ENCODE data around the gene ADAMTS17. TPM values are rescaled to one million over a fixed set of nuclear protein-coding genes. Genes with fewer than 3 reads are reported as not detected.

ADAMTS17 gene
- total RNA-seq, 4 donors from 2014 or later = 5.0 to 16.2 (median 11.6) TPM

DNA sequence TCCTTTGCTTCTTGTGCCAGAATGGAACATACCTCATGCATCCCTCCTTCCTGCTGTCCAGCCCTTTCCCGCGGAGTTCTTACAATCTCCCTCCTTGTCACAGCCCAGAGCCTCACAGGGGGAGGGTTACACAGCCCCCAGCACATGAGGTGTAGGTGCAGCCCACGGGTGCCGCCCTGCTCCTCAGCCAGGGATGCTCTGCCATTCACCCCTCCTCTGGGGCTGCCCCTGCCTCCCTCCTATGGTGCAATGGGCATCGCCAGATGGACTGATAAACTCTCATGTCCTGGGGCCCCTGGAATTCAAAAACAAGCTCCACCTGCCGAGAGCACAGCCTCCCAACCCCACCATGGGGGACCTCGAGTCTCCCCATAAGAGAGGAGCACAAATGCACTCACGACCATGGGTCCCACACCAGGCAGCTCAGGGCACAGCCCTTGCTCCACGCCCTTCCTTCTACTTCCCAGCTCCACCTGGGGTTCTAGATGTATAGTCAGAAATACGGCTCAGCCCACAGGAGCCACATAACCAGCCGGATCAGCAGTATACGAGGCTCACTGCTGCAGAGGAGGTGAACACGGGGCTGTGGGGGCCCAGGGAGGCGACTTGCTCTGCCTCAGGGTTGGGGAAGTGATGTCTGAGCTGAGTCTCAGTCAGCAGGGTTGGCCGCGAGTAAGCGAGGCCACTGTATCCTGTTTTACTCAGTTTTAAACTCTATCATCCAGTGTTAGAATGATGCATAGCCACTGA, 338.8 kb downstream of the ADAMTS17 start:
- Histone ChIP-seq H3K4me3 (no peak overlapping the region), H3K9me3 (no peaks in the 10 kb centered on the region), H3K27me3 (no peaks in the 10 kb centered on the region), H3K27ac (no peak overlapping the region), H3K4me1 (no peaks in the 10 kb centered on the region), H3K36me3 (no peaks in the 10 kb centered on the region)
- DNase-seq (no peak), ATAC-seq (no peak)
- intact Hi-C loops (cut with DNase I; ENCODE audit: low total_unique reads) = no loop called here
- in situ Hi-C loops (cut with MboI; ENCODE audit: low sequenced_read_pairs in 4 of 4) = no loop called here
- TF ChIP-seq POLR2A (IDR thresholded peaks at IDR 0.05) = no peak
- TF ChIP-seq, protein P1, sequence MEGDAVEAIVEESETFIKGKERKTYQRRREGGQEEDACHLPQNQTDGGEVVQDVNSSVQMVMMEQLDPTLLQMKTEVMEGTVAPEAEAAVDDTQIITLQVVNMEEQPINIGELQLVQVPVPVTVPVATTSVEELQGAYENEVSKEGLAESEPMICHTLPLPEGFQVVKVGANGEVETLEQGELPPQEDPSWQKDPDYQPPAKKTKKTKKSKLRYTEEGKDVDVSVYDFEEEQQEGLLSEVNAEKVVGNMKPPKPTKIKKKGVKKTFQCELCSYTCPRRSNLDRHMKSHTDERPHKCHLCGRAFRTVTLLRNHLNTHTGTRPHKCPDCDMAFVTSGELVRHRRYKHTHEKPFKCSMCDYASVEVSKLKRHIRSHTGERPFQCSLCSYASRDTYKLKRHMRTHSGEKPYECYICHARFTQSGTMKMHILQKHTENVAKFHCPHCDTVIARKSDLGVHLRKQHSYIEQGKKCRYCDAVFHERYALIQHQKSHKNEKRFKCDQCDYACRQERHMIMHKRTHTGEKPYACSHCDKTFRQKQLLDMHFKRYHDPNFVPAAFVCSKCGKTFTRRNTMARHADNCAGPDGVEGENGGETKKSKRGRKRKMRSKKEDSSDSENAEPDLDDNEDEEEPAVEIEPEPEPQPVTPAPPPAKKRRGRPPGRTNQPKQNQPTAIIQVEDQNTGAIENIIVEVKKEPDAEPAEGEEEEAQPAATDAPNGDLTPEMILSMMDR (IDR thresholded peaks at IDR 0.05 in 4 of 5, conservative IDR thresholded peaks at IDR 0.05 in 1 of 5) = no peak

DNA sequence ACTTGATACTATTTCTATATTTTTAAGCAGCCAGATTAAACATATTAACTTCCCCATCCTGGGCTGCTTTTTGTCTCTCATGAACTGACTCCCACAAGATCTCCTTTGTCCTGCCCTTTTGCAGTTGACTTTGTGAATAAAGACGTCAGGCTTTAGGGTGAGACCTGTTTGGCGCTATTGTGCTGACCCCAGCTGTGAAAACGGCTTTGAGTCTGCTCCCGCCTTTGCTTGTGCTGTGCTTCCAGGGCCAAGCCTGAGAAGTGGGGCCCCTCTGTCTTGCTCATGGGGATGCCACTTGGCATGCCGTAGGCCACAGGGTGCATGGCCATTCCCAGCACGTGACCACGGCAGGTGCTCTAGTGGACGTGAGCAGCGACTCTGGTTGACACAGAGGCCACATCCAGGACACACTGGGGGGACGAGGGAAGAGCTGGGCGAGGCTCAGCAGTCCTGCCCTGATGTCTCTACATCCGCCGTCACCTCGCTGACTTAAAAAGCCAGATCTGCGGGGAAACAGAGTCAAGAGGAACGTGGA, 339.6 kb downstream of the ADAMTS17 start:
- Histone ChIP-seq H3K9me3 (no peaks in the 10 kb centered on the region), H3K27ac (no peak overlapping the region), H3K4me3 (no peak overlapping the region), H3K4me1 (no peaks in the 10 kb centered on the region), H3K27me3 (no peaks in the 10 kb centered on the region), H3K36me3 (no peaks in the 10 kb centered on the region)
- TF ChIP-seq, protein P1 (IDR thresholded peaks at IDR 0.05 in 4 of 5, conservative IDR thresholded peaks at IDR 0.05 in 1 of 5) = no peak
- no peak for TF ChIP-seq POLR2A (IDR thresholded peaks at IDR 0.05)
- no peak for DNase-seq
- intact Hi-C loops (cut with DNase I; ENCODE audit: low total_unique reads) = no loop called here
- in situ Hi-C loops (cut with MboI; ENCODE audit: low sequenced_read_pairs in 4 of 4) = no loop called here
- no peak for ATAC-seq

DNA sequence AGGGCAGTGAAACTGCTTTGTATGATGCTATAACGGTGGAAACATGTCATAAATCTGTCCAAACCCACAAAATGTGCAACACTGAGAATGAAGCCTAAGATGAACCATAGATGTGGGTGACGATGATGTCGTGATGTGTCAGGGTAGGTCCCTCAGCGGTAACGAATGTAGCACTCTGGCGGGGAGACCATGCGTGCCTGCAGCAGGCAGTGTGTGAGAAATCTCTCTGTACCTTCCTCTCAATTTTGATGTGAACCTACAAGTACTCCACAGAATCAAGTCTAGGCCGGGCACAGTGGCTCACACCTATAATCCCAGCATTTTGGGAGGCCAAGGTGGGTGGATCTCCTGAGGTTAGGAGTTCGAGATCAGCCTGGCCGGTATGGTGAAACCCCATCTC, 340.4 kb downstream of the ADAMTS17 start:
- intact Hi-C loops (cut with DNase I; ENCODE audit: low total_unique reads) = no loop called here
- in situ Hi-C loops (cut with MboI; ENCODE audit: low sequenced_read_pairs in 4 of 4) = no loop called here
- DNase-seq (no peak), ATAC-seq (no peak)
- Histone ChIP-seq H3K9me3 (no peaks in the 10 kb centered on the region), H3K27me3 (no peaks in the 10 kb centered on the region), H3K27ac (no peak overlapping the region), H3K4me1 (no peaks in the 10 kb centered on the region), H3K36me3 (no peaks in the 10 kb centered on the region), H3K4me3 (no peak overlapping the region)
- TF ChIP-seq, protein P1 (IDR thresholded peaks at IDR 0.05 in 4 of 5, conservative IDR thresholded peaks at IDR 0.05 in 1 of 5) = no peak
- TF ChIP-seq POLR2A (IDR thresholded peaks at IDR 0.05) = no peak

DNA sequence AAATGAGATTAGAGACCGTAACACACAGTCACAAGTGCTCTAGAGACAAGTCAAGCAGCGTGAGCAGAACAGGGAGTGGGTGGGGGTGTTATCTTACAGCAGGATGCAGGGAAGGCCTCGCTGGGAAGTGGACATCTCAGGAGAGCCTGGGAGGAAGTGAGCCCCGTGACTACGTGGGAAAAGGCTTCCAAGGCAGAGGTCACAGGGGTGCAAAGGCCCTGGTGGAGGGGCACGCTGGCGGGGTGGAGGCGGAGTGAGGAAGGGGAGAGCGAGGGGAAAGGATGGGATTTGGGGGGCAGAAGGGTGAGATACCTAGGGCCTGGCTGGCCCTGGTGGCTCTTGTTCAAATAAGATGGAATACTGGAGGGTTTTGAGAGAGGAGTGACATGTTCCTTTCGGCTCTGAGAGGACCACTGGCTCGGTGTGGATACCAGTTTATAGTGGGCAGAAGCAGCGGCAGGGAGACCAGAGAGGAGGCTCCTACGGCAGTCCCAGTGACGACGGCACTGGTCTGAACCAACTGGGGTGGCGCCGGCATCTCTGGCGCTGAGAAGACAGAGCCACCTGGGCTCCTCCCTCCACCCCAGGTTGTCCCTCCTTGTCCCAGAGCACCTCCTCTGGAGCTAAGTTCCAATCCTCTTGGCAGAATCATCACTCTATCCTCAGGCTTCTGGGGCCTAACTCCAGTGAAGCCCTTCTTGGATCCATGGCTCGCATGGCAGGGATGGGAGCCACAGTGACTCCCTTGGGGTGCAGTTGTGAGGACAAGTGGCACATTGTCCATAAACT, 342.3 kb downstream of the ADAMTS17 start:
- H3K27me3 ChIP-seq = no peaks in the 10 kb centered on the region
- H3K9me3 ChIP-seq = no peaks in the 10 kb centered on the region
- in situ Hi-C loops (cut with MboI; ENCODE audit: low sequenced_read_pairs in 4 of 4) = no loop called here
- no peaks in the 10 kb centered on the region for H3K4me1 ChIP-seq
- no peak overlapping the region for H3K4me3 ChIP-seq
- intact Hi-C loops (cut with DNase I; ENCODE audit: low total_unique reads) = no loop called here
- no peak for TF ChIP-seq POLR2A (IDR thresholded peaks at IDR 0.05)
- TF ChIP-seq, protein P1 (IDR thresholded peaks at IDR 0.05 in 4 of 5, conservative IDR thresholded peaks at IDR 0.05 in 1 of 5) = no peak
- ATAC-seq = no peak
- no peaks in the 10 kb centered on the region for H3K36me3 ChIP-seq
- no peak overlapping the region for H3K27ac ChIP-seq
- no peak for DNase-seq
